Measurements from ENCODE around the gene CDK2. TPM values are rescaled to one million over a fixed set of nuclear protein-coding genes. Genes with fewer than 3 reads are reported as not detected.
"Not testable (repeated sequence)": the region's sequence is repeated elsewhere in the genome, so short reads cannot be mapped to it uniquely, and the experiment has no call there.

Gene CDK2
- total RNA-seq, 4 donors from 2014 or later: 6.4 to 11.7 (median 8.1) TPM

GRCh38 chr12:55974308-55974730, 7.7 kb downstream of the CDK2 start:
- in situ Hi-C loops (cut with MboI; ENCODE audit: low sequenced_read_pairs in 4 of 4) (no loop called here), intact Hi-C loops (cut with DNase I; ENCODE audit: low total_unique reads) (loop anchor here (1.0 to 5.0 kb wide), 4 partner anchors 23 to 245 kb away; partner anchors contain the start of genes CD63, ORMDL2, RPS26 and SARNP)
- DNase-seq: peak; percentile 14 to 57
- Histone ChIP-seq H3K36me3 (peaks cover 0 to 17% of the 10 kb centered on the region in 2 donors), H3K27me3 (no peaks in the 10 kb centered on the region), H3K4me3 (peak overlapping the region; percentile 86 to 100 (median 98)), H3K9me3 (no peaks in the 10 kb centered on the region), H3K27ac (peak overlapping the region; percentile 95 to 100 (median 98)), H3K4me1 (peaks cover 28 to 36% of the 10 kb centered on the region in 2 donors)
- TF ChIP-seq CTCF (IDR thresholded peaks at IDR 0.05 in 4 of 5, conservative IDR thresholded peaks at IDR 0.05 in 1 of 5): no peak
- TF ChIP-seq POLR2A (IDR thresholded peaks at IDR 0.05): no peak
- peak; percentile 37 to 47 for ATAC-seq

DNA sequence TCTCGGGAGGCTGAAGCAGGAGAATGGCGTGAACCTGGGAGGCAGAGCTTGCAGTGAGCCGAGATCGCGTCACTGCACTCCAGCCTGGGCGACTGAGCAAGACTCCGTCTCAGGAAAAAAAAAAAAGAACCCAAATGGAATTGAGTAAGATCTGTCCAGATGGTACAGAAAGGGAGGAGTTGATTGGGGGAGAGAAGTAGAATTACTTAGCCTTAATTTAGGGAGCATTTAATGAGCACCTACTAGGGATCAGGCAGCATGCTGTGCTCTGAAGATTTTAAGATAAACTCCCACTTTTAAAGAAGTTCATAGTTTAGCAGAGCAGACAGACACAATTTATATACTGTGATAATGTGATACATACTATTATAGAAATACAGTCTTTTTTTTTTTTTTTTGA, 11.8 kb downstream of the CDK2 start:
- TF ChIP-seq CTCF (IDR thresholded peaks at IDR 0.05 in 4 of 5, conservative IDR thresholded peaks at IDR 0.05 in 1 of 5) (no peak), POLR2A (IDR thresholded peaks at IDR 0.05) (no peak)
- intact Hi-C loops (cut with DNase I; ENCODE audit: low total_unique reads) (no loop called here), in situ Hi-C loops (cut with MboI; ENCODE audit: low sequenced_read_pairs in 4 of 4) (no loop called here)
- no peak for ATAC-seq
- DNase-seq: no peak
- no peak overlapping the region for H3K27ac ChIP-seq
- peaks cover 17 to 26% of the 10 kb centered on the region in 2 donors for H3K4me1 ChIP-seq
- no peak overlapping the region for H3K4me3 ChIP-seq
- H3K27me3 ChIP-seq: no peaks in the 10 kb centered on the region
- no peaks in the 10 kb centered on the region for H3K9me3 ChIP-seq
- H3K36me3 ChIP-seq: peaks cover 0 to 26% of the 10 kb centered on the region in 2 donors

DNA sequence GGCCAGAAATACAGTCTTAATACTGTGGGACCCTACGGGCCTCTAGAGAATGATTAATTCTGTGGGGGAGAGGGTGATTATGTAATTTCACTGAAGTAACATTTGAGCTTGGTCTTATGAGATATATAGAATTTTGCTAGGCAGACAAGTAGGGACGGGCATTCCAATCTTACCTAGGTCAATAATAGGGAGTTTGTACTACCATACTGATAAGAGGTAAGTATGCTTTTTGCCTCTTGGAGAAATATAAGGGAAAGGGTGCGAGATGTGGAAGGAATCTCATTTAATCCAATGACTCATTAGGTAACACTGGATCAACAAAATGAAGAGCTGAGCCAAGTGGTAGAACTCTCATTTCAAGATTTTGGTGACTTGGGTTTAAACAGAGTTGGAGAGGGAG, 12.4 kb downstream of the CDK2 start:
- Histone ChIP-seq H3K27ac (no peak overlapping the region), H3K4me1 (peaks cover 17 to 26% of the 10 kb centered on the region in 2 donors), H3K4me3 (no peak overlapping the region), H3K36me3 (peaks cover 0 to 31% of the 10 kb centered on the region in 2 donors), H3K9me3 (no peaks in the 10 kb centered on the region), H3K27me3 (no peaks in the 10 kb centered on the region)
- ATAC-seq (no peak), DNase-seq (no peak)
- no peak for TF ChIP-seq POLR2A (IDR thresholded peaks at IDR 0.05)
- TF ChIP-seq CTCF (IDR thresholded peaks at IDR 0.05 in 4 of 5, conservative IDR thresholded peaks at IDR 0.05 in 1 of 5): no peak
- intact Hi-C loops (cut with DNase I; ENCODE audit: low total_unique reads) (no loop called here), in situ Hi-C loops (cut with MboI; ENCODE audit: low sequenced_read_pairs in 4 of 4) (no loop called here)

DNA sequence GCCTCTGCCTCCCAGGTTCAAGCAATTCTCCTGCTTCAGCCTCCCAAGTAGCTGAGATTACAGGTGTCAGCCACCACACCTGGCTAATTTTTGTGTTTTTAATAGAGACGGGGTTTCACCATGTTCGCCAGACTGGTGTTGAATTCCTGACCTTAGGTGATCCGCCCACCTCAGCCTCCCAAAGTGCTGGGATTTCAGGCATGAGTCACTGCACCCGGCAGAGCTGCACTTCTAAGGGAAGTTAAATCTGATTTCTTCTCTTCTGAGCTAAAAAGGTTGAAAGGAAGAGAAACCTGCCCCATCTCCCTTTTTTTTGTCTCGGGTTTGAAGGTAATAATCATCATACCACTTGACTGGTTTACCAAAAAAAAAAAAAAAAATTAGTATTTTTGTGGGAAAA, 15.3 kb downstream of the CDK2 start:
- peaks cover 0 to 44% of the 10 kb centered on the region in 2 donors for H3K36me3 ChIP-seq
- intact Hi-C loops (cut with DNase I; ENCODE audit: low total_unique reads); H3K4me3 ChIP-seq; ATAC-seq; H3K4me1 ChIP-seq; H3K27ac ChIP-seq; DNase-seq; in situ Hi-C loops (cut with MboI; ENCODE audit: low sequenced_read_pairs in 4 of 4); H3K9me3 ChIP-seq; H3K27me3 ChIP-seq: not testable (repeated sequence)

DNA sequence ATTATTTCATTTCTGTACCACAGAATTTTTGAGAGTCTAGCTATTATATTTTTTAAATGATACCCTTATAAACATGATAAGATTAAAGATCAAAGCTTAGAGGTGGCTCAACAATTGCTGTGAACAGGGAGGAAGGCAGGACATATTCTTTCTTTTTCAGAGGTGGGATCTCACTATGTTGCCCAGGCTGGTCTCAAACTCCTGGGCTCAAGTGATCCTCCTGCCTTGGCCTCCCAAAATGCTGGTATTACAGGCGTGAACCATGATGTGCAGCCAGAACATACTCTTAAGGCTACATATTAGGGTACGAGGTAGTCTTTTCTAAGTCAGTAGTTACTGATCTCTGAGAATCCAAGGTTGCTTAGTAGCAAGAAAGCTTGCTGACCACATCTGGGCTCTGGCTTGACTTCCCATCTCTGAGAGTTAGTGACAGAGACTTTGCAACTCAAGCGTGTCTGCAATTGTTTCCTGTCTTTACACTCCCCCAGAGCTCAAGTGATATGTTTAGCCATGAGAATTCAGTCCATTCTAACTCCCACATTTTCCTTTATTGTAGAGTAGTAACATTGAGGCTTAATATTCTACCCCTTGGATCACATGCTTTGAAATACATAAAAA, 15.8 kb downstream of the CDK2 start:
- no peak overlapping the region for H3K27ac ChIP-seq
- intact Hi-C loops (cut with DNase I; ENCODE audit: low total_unique reads): no loop called here
- DNase-seq: no peak

More for the DNA sequence above, 15.8 kb downstream of the CDK2 start:
- H3K9me3 ChIP-seq: no peaks in the 10 kb centered on the region
- in situ Hi-C loops (cut with MboI; ENCODE audit: low sequenced_read_pairs in 4 of 4): no loop called here
- H3K4me1 ChIP-seq: peaks cover 2 to 3% of the 10 kb centered on the region in 2 donors
- TF ChIP-seq POLR2A (IDR thresholded peaks at IDR 0.05) (no peak), CTCF (IDR thresholded peaks at IDR 0.05 in 4 of 5, conservative IDR thresholded peaks at IDR 0.05 in 1 of 5) (no peak)
- H3K36me3 ChIP-seq: peaks cover 0 to 50% of the 10 kb centered on the region in 2 donors
- H3K27me3 ChIP-seq: no peaks in the 10 kb centered on the region
- ATAC-seq: no peak
- H3K4me3 ChIP-seq: no peak overlapping the region

Measured in gastrocnemius medialis (tissue), 4 donors.